MM.1S (cell line): ENCODE results near the gene AKAP6.

Source experiments
- EZH2phosphoT487 ChIP-seq: fragments of 300-600 bp; sonication (generic); IDR thresholded peaks from 2 replicates; pipeline ENCODE4 v1.6.1; 2018; ENCODE audit warnings: antibody characterized with exemption, low read length
- TF ChIP-seq, protein P1 (sequence below): fragments of 300-600 bp; sonication (generic); IDR thresholded peaks from 2 replicates; pipeline ENCODE4 v1.5.1; 2016; ENCODE audit warnings: antibody characterized with exemption, low read length, mixed read lengths

DNA sequence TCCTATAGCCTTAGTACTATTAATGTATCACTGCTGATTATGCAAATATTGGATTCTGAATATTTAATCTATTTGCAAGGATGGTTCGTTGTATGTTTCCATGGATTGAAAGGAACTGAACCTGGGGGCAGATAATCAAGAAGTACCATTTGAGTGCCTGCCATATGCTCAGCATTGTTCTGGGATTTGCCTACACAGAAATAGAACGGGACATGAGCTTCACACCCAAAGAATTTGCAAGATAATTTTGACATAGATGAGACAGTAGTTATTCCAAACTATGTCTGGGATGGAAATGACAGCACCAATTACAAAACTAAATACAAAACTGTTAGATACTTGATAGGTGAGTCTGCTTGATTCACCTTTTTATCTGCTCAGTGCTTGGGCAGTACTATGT, 476.9 kb downstream of the AKAP6 start:
- TF ChIP-seq, protein P1, sequence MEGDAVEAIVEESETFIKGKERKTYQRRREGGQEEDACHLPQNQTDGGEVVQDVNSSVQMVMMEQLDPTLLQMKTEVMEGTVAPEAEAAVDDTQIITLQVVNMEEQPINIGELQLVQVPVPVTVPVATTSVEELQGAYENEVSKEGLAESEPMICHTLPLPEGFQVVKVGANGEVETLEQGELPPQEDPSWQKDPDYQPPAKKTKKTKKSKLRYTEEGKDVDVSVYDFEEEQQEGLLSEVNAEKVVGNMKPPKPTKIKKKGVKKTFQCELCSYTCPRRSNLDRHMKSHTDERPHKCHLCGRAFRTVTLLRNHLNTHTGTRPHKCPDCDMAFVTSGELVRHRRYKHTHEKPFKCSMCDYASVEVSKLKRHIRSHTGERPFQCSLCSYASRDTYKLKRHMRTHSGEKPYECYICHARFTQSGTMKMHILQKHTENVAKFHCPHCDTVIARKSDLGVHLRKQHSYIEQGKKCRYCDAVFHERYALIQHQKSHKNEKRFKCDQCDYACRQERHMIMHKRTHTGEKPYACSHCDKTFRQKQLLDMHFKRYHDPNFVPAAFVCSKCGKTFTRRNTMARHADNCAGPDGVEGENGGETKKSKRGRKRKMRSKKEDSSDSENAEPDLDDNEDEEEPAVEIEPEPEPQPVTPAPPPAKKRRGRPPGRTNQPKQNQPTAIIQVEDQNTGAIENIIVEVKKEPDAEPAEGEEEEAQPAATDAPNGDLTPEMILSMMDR = no peak
- TF ChIP-seq EZH2phosphoT487 = no peak
